IPS DF 19.7 (cell line): Measurements from ENCODE around the gene TRMT61A.

Experiments used
- DNase-seq: peaks from one replicate; pipeline ENCODE4 v3.0.0-alpha.2; 2013; ENCODE audit warnings: low read depth, low spot score

The TRMT61A gene

DNA sequence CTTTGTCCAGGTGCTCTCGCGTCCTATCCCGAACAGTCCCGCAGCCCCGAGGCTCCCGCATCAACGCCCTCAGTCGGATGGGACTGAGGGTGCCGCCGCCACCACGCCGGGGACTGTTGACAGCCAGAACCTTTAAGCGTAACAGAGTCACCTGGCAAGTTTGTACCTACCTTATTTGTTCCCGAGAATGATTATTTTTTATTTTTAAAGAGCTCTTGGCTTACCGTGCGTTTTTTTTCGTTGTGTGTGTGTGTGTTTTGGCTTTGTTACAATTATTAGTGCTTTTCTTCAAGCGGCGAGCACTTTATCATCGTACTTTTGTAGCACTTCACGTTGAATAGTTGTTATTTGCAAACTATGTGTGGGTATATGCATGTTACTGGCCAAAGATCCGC, 34.2 kb downstream of the TRMT61A start:
- no peak for DNase-seq

DNA sequence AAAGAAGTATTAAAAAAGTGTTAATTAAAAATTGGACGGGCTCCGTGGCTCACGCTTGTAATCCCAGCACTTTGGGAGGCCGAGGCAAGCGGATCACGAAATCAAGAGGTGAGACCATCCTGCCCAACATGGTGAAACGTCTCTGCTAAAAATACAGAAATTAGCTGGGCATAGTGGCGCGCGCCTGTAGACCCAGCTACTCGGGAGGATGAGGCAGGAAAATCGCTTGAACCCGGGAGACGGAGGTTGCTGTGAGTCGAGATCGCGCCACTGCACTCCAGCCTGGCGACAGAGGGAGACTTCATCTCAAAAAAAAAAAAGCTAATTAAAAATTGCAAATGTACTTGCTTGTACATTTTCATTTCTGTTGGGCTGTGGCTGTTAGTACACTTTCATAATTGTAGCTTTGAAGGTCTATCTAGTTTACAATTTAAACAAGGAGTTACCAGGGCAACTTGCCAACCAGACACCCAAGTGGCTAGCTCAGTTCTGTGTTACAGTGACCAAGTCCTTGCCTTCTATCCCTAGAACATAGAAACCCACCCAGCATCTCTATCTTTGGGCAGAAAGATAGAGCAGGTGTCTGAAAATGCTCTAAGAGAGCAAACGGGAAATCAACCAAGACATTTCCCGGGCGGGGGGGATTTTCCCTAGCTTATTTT, 35.0 kb downstream of the TRMT61A start:
- no peak for DNase-seq

DNA sequence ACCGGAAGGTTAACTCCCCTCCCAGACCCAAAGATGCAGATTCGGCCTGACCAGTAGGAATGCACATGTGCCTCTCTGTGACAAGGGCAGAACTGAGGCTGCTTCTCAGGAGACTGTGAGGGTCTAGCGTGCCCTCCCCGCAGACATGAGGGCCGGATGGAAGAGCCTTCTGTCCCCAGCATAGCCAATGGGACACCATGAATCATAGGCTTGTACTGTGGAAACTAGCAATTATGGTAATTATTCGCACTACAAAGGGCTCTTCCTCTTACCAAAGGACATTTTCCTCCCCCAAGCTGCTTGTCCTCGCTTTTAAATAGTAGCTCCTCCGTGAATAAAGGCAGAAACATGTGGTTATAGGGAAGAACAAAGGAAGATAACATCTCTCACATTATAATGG, 40.0 kb downstream of the TRMT61A start:
- no peak for DNase-seq

DNA sequence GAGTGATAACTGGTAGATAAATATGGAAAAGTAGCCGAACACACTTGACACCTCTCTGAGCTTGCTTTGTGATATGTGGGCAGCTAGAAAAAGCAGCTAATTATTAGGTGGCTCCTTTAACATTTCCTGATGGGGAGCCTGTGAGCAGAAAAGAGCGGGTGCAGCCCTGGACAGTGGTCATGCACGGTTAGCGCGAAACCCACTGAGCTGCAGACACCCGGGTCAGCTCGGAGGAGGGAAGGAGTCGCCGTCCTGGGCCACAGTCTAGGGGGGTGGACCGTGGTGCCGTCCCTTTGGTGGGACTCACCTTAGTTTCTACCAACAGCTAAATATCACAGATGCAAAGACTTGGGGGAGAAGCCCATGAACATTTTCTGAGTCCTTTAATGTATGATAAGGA, 40.4 kb downstream of the TRMT61A start:
- DNase-seq = no peak

DNA sequence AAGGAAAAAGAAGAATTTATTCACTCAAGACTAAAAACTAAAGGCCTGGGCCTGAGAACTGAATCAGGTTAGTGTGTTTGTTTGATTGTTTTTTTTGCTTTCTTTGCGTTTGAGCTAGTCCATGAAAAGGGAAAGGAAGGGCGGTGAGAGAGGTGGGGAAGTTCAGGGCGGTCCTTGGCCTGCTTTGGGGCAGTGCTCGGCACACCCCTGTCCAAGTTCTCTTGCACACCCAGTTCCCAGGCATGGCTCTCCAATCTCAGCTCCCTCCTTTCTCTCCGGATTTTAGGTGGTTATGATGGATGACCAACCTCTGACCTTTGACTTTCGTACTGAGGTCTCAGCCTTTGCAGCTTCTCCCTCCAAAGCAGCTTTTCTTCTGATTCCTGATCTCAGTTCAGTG, 45.1 kb downstream of the TRMT61A start:
- no peak for DNase-seq

DNA sequence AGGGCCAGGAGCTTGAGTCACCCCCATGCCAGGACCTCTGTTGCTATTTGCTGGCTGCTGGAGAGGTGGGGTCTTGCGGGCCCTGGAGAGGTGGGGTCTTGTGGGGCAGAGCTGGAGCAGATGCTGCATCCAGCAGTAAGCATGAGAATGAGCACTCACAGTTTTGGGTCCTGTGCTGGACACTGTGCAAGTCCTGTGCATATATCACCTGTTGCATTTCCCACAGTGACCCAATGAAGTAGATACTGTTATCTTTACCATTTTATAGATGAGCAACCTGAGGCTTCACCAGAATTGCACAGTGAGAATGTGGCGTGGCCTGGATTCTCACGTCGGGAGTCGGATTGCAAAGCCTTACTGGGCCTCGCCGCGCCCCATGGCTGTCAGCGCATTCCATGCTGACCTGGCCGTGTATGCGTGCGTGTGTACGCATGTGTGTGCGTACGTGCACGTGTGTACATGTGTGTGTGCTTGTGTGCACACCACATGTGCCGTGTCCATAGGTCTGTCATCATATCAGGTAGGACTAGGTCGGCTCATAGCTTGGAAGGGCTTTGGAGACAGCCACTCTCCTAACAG, 45.8 kb downstream of the TRMT61A start:
- no peak for DNase-seq

DNA sequence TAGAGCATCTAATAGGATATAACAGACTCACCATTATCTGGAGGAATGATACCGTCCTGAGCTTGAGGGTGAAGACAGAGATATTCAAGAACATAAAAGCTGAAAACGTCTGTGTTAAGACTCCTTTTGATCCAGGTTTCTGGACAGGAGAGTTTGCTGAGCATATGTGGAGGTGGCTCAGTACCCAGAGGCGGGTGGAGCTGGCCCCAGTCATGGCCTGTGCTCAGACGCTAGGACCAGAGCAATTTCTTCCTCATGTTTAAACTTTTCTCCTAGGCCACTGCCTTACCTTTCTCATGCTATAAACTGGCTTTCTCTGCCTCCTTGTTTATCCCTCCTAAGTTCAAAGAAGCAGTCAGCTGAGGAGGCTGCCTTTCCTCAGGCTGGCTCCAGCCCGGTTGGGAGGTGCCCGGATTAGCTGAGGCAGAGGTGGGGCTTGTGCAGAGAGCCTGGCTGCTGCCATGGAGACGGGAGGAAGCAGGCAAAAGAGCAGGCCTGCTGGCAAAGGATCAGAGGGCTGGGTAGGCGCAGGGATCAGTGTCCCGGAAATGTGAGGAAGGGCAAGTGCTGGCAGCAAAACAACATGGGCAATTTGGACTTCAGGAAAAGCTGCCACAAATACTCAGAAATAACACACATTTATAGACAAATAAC, 47.5 kb downstream of the TRMT61A start:
- no peak for DNase-seq

DNA sequence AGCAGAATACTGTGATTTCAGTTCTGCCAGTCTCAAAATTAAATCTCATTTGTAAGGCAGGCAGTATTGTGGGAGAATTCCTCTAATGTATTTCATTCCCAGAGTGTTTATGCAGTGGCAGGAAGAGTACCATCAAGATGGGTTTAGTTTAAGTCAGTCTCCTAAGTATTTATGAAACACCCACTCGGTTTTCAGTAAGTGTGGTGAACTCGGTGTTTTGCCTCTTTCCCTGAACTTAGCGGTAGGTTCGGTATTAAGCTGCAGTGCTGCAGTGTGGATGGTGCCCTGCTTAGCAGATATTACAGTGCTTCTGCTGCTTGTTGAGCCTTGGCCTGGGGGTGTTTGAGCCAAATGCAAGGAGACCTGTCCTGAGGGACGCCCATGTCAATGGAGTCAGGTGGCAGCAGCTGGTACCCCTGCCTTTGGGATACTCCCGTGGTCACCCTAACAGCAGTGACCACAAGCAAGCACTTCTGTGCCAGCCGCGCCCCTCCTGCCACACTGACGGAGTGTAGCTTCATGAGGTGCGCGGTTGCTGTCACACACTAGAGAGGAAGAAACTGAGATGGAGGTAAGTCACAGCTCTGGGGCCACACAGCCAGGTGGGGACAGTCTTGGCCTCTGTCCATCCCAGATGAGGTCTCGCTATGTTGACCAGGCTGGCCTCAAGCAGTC, 49.5 kb downstream of the TRMT61A start:
- DNase-seq = no peak

DNA sequence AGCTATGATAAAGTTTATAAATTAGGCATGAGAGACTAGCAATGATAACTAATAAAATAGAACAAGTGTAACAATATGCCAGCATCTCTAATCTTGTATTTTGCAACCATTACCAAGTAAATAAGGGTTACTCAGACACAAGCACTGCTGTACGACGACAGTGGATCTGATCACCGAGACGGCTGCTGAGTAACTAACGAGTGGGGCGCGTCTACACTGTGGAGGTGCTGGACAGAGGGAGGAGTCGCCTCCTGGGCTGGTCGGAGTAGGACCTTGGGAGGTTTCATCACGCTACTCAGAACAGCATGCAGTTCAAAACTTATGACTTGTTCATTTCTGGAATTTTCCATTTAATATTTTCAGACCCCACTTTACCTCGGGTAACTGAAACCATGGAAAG, 52.2 kb downstream of the TRMT61A start:
- DNase-seq = no peak

DNA sequence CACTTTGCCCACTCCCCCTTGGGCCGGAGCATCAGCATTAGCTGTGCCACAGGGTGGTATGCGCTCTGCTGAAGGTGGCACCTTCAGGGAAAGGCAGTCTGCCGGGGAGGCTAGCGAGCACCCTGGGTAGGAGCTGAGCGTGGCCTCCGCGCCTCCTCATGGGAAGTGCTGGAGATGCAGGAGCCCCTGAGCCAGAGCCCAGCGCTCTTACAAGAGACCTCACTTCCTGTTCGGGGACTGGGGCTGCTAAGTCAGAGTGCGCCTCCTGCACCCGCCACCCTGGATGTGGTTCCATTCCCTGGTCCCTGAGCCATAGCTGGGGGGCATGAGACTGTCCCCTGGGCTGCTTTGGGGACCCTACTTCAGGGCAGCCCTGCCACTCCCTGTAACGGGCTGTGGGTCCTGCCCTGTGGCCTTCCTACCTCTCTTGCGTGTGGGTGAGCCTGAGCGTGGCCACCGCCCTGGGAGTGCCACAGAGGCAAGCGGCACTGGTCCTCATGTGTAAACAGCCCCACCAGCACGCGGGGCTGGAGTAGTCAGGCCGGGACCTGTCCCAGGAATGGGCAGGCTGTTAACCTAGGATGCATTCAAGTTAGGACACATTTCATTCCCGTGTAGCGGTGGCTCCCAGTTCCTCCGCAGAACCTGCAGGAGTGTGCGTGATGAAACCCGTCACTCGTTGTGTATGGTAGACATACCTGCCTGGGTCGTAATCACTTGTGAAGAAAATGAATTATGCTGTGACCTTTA, 53.1 kb downstream of the TRMT61A start:
- no peak for DNase-seq

DNA sequence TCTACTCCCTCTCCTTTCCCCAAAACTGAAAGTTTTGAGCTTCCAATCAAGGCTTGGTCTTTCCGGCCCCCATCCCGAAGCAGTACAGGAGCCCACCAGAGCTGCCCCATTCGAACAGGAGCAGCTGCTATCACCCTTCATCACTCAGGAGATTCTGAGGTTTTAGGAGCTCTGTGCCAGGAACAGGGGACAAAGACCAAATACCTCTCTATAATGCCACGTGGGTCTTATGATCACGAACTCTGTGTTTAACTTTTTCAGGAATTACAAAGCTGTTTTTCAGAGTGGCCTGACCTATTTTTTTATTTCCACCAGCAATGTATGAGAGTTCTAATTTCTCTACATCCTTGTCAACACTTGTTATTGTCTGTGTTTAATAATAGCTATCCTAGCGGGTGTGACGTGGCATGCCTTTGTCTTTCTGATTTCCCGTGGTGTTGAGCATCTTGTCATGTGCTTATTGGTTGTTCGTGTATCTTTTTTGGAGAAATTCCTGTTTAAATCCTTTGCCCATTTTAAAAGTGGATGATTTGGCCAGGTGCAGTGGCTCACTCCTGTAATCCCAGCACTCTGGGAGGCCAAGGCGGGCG, 55.4 kb downstream of the TRMT61A start:
- DNase-seq = no peak
